ENCODE results near the gene PANX2.
"Not testable (repeated sequence)": the region's sequence is repeated elsewhere in the genome, so short reads cannot be mapped to it uniquely, and the experiment has no call there.

PANX2 gene

GRCh38 chr22:50197856-50198623 lies 27.5 kb downstream of the PANX2 start:
- DNase-seq (ENCODE audit: low read depth, low spot score): no peak

- no peak for DNase-seq (ENCODE audit: low read depth, low spot score)
Observed at GRCh38 chr22:50198624-50199017, 28.1 kb downstream of the PANX2 start.

GRCh38 chr22:50199251-50199721 lies 28.8 kb downstream of the PANX2 start:
- no peak for DNase-seq (ENCODE audit: low read depth, low spot score)

DNA sequence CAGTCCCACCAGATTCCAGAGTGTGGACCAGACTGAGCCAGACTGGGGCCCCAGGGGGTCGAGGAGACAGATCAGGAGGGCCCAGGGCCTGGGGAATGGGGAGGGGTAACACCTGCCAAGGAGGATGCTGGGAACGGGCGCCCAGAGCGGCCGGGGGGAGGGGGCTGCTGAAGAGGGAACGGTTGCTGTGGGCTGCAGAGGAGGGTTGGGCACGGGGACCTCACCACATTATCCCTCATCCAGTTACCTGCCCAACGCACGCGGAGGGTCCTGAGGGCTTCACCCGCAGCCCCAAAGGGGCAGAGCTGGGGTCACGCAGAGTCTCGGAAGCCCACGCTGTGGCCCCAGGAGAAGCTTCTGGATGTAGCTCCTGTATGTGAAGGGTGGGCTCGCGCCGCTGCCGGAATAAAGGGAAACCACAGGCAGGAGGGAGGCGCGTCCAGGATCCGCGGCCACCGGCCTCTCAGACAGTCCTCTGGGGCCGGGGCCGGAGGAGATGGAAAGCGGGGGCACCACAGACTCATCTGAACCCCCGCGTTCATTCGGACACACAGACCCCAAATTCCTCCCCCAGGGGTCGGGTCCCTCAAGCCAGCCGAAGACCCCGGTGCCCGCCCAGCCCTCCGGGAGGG lies 29.4 kb downstream of the PANX2 start:
- no peak for DNase-seq (ENCODE audit: low read depth, low spot score)

- DNase-seq (ENCODE audit: low read depth, low spot score): no peak
Observed at GRCh38 chr22:50200461-50201190, 30.1 kb downstream of the PANX2 start, which contains the start of gene SELENOO. SELENOO (plus strand) TSS chr22:50201011; CDS start chr22:50201037, 26 bp downstream.

GRCh38 chr22:50201191-50202129 lies 30.9 kb downstream of the PANX2 start:
- DNase-seq (ENCODE audit: low read depth, low spot score): no peak

- DNase-seq (ENCODE audit: low read depth, low spot score): no peak
Observed at GRCh38 chr22:50202130-50202666, 31.7 kb downstream of the PANX2 start.

GRCh38 chr22:50203288-50203687 lies 32.8 kb downstream of the PANX2 start:
- no peak for DNase-seq (ENCODE audit: low read depth, low spot score)

DNA sequence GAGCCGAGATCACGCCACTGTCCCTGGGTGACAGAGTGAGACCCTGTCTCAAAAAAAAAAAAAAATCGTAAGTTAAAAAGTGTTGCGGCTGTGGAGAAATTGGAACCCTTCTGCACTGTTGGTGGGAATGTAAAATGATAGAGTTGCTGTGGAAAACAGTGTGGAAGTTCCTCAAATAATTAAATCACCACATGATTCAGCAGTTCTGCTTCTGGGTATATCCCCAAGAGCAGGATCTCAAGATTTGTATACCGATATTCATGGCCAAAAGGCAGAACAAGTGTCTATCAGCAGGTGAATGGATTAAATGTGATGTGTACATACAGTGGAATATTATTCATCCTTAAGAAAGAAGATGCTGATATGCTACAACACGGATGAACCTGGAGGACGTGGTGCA lies 34.0 kb downstream of the PANX2 start:
- no peak for DNase-seq (ENCODE audit: low read depth, low spot score)

DNA sequence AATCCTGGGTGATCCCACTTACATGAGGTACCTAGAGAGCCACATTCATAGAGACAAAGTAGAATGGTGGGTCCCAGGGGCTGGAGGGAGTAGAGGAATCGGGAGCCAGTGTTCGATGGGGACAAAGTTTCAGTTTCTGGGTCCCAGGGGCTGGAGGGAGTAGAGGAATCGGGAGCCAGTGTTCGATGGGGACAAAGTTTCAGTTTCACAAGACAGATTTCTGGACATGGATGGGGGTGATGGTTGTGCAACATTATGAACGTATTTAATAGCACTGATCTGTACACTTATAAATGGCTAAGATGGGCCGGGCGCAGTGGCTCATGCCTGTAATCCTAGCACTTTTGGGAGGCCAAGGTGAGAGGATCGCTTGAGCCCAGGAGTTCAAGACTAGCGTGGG lies 34.5 kb downstream of the PANX2 start:
- DNase-seq (ENCODE audit: low read depth, low spot score): not testable (repeated sequence)

GRCh38 chr22:50205781-50206569 lies 35.4 kb downstream of the PANX2 start:
- DNase-seq (ENCODE audit: low read depth, low spot score): no peak

GRCh38 chr22:50206599-50206998 lies 36.1 kb downstream of the PANX2 start:
- DNase-seq (ENCODE audit: low read depth, low spot score): no peak

DNA sequence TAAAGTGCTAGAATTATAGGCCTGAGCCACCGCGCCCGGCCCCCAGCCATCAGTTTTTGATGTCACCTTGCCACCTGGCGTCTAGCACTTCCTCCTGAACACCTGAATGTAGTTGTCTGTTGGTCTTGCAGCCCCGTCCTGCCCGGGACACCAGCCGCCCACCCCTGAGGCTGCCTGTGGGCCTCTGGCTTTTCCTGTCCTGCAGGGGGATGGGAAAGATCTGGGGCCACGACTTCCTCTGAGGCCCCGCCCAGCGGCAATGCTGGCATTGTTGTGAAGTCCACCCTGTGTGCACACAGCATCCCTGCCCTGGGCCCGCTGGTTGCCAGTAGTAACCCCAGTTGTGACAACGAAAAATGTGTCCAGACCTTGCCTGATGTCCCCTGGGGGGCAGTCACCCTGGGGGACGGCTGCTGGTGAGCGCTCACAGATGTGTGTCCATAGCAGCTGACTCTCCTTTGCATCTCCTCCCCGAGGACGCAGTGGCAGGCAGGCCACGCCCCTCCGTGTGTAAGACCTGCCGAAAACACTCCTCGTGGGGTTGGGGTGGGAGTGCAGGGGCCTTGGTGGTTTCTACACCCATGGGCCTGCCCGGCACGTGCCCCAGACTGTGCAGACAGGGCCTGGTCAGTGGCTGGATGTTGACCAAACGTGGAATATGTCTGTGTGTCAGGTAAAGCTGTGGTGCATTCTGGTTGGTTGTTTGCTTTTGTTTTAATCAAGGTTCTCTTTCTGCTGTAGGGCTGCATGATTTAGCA lies 37.0 kb downstream of the PANX2 start:
- no peak for DNase-seq (ENCODE audit: low read depth, low spot score)

- no peak for DNase-seq (ENCODE audit: low read depth, low spot score)
Observed at GRCh38 chr22:50208430-50208938, 38.0 kb downstream of the PANX2 start.

- DNase-seq (ENCODE audit: low read depth, low spot score): no peak
Observed at GRCh38 chr22:50208939-50209892, 38.7 kb downstream of the PANX2 start.

GRCh38 chr22:50209893-50210292 lies 39.4 kb downstream of the PANX2 start:
- DNase-seq (ENCODE audit: low read depth, low spot score): no peak

- DNase-seq (ENCODE audit: low read depth, low spot score): no peak
Observed at GRCh38 chr22:50210378-50211139, 40.0 kb downstream of the PANX2 start.

Measured in brain pericyte (primary cell).